ENCODE data around the gene APBA2. TPM values are rescaled to one million over a fixed set of nuclear protein-coding genes. Genes with fewer than 3 reads are reported as not detected.
A peak's percentile ranks its signal among the peaks of the same experiment; 100 is the strongest.

APBA2 gene
- total RNA-seq, 4 donors from 2014 or later, result 1.6 to 8.2 (median 2.5) TPM

DNA sequence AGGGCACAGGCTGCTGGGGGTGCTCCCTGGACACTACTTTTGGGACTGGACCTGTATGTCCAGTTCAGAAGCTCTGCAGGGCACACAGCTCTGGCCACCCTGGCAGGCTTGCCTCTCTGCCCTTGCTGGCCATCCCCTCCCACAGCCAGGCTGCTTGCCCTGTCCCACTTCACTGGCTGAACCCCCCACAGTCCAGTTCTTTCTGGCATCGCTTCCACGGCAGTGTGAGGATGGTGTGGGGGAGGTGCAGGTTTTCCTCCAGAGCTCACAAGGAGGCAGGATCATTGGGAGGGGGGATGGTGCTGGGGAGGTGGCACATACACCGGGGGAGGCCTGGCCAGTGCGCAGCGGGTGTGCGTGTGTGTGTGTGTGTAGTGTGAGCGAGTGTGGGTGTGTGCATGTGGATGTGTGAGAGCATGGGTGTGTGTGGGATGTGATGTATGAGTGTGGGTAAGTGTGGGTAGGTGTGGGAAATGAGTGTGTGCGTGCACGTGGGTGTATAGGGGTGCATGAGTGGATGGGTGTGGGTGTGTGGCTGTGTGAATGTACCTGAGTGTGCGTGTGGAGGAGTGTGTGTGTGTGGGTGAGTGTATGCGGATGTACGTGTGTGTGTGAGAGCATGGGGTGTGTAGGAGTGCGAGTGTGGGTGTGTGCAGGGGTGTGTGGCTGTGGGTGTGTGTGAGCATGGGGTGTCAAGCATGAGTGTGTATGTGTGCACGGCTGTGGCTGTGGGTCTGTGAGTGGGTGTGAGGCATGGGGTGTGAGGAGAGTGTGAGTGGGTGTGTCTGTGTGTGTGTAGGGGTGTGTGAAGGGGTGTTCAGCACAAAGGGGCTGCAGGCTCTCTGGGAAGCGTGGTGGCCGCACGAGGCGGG, 228.7 kb downstream of the APBA2 start:
- DNase-seq, result no peak
- peaks cover 0 to 12% (median 2%) of the 10 kb centered on the region in 4 donors for H3K4me1 ChIP-seq
- 46 to 57% methylated on average over 11 to 18 of the region's 18 CpGs for WGBS, 2 donors (ENCODE audit: low coverage in 1 of 2)
- H3K27ac ChIP-seq, result no peak overlapping the region
- H3K36me3 ChIP-seq, result no peaks in the 10 kb centered on the region
- no peaks in the 10 kb centered on the region for H3K9me3 ChIP-seq
- intact Hi-C loops (cut with DNase I; ENCODE audit: low total_unique reads), result no loop called here
- in situ Hi-C loops (cut with MboI; ENCODE audit: low pct_ligation_motif_present in 1 of 4, low pct_unique_long_range_greater_than_20kb in 1 of 4, low sequenced_read_pairs in 3 of 4), result no loop called here
- TF ChIP-seq, protein P1, sequence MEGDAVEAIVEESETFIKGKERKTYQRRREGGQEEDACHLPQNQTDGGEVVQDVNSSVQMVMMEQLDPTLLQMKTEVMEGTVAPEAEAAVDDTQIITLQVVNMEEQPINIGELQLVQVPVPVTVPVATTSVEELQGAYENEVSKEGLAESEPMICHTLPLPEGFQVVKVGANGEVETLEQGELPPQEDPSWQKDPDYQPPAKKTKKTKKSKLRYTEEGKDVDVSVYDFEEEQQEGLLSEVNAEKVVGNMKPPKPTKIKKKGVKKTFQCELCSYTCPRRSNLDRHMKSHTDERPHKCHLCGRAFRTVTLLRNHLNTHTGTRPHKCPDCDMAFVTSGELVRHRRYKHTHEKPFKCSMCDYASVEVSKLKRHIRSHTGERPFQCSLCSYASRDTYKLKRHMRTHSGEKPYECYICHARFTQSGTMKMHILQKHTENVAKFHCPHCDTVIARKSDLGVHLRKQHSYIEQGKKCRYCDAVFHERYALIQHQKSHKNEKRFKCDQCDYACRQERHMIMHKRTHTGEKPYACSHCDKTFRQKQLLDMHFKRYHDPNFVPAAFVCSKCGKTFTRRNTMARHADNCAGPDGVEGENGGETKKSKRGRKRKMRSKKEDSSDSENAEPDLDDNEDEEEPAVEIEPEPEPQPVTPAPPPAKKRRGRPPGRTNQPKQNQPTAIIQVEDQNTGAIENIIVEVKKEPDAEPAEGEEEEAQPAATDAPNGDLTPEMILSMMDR (IDR thresholded peaks at IDR 0.05), result no peak
- TF ChIP-seq EP300 (IDR thresholded peaks at IDR 0.05; ENCODE audit: low read depth) (no peak), POLR2AphosphoS5 (IDR thresholded peaks at IDR 0.05) (no peak), POLR2A (IDR thresholded peaks at IDR 0.05) (no peak)
- peaks cover 8% of the 10 kb centered on the region for H3K27me3 ChIP-seq
- no peak overlapping the region for H3K4me3 ChIP-seq

DNA sequence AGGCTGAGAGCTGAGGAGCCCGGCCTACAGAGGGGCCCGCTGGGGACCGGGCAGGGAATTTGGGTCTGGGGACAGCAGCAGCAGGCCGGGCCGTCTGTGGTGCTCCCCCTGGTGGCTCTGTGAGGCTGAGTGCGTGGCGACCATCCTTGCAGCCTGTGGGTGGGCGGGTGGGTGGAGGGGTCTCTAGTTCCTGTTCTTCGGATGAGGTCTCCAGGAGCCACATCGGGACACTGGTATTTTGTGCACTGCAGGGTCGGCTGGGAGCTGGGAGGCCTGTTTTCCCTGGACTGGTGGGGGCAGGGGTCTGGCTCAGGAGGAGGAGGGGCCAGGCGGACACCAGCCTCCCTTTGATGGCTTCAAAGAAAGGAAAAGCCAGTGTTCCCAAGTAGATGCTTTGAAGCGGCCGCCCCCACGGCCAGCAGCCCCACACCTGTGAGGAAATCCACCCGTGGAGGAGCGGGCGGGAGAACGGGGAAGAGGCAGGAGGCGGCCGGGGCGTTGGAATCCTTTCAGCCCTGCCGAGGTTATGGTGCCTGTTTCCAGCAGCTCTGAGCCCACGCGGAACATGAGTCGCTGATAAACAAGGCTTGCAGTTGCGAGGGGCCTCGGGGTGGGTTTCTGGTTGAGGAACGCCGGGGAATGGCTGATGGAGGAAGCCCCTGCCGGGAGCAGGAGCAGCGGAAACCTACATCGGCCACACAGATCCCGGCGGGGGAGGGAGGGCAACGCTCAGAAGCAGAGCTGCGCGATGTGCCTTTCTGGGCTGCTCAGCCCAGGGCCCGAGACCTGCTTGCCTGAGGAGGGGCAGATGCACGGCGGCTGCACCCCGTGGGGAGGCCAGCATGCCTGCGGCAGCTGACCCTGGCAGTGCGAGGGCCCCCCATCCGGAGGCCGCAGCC, 229.6 kb downstream of the APBA2 start:
- in situ Hi-C loops (cut with MboI; ENCODE audit: low pct_ligation_motif_present in 1 of 4, low pct_unique_long_range_greater_than_20kb in 1 of 4, low sequenced_read_pairs in 3 of 4) (no loop called here), intact Hi-C loops (cut with DNase I; ENCODE audit: low total_unique reads) (no loop called here)
- WGBS, 2 donors (ENCODE audit: low coverage in 1 of 2), result 0 to 19% methylated on average over 1 to 45 of the region's 46 CpGs
- H3K9me3 ChIP-seq, result no peaks in the 10 kb centered on the region
- peaks cover 8% of the 10 kb centered on the region for H3K27me3 ChIP-seq
- H3K27ac ChIP-seq, result no peak overlapping the region
- peaks cover 0 to 12% (median 2%) of the 10 kb centered on the region in 4 donors for H3K4me1 ChIP-seq
- DNase-seq, result no peak
- peak overlapping the region in 2 of 4 donors; percentile 26 to 30 for H3K4me3 ChIP-seq
- H3K36me3 ChIP-seq, result no peaks in the 10 kb centered on the region
- TF ChIP-seq, protein P1 (IDR thresholded peaks at IDR 0.05), result peak in 2 of 5 experiments; percentile 18 to 23
- TF ChIP-seq POLR2AphosphoS5 (IDR thresholded peaks at IDR 0.05), result no peak

DNA sequence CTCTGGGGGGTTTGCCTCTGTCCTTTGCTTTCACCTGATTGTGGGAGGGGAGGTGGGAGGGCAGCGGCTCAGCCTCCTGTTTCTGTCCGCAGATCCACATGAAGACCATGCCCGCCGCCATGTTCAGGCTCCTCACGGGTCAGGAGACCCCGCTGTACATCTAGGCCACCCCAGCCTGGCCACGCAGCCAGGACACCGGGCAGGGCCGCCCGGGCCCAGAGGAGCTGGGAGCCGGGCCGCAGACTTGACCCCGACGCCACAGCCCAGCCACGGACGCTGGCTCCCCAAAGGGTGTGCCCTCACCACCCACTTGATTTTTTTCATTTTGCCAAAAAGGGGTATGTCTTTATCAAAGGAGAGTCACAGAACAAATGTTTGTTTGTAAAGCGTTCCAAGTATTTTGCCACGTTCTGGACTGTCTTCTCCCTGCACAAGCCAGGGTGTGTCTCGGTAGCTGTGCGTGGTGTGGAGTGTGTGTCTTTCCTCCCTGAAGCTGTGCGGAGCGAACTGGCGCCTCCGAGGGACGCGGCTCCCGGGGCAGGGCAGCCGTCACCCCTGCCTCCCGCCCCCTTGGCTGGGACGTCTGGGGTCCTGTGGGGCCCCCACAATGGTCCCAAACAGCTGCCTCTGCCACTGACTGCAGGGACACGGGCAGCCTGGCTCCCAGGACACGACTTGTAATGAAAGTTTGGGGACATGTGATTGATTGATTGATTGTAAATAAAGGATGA, 231.4 kb downstream of the APBA2 start:
- 90% methylated on average over 32 of the region's 32 CpGs; no CpG with 5 or more reads in 1 of the 2 donors for WGBS, 2 donors (ENCODE audit: low coverage in 1 of 2)
- Histone ChIP-seq H3K9me3 (no peaks in the 10 kb centered on the region), H3K36me3 (no peaks in the 10 kb centered on the region), H3K27me3 (peaks cover 8% of the 10 kb centered on the region), H3K4me3 (no peak overlapping the region), H3K4me1 (peaks cover 0 to 12% (median 2%) of the 10 kb centered on the region in 4 donors), H3K27ac (no peak overlapping the region)
- intact Hi-C loops (cut with DNase I; ENCODE audit: low total_unique reads) (no loop called here), in situ Hi-C loops (cut with MboI; ENCODE audit: low pct_ligation_motif_present in 1 of 4, low pct_unique_long_range_greater_than_20kb in 1 of 4, low sequenced_read_pairs in 3 of 4) (no loop called here)
- TF ChIP-seq POLR2AphosphoS5 (IDR thresholded peaks at IDR 0.05) (no peak), POLR2A (IDR thresholded peaks at IDR 0.05) (no peak), EP300 (IDR thresholded peaks at IDR 0.05; ENCODE audit: low read depth) (no peak)
- TF ChIP-seq, protein P1 (IDR thresholded peaks at IDR 0.05), result no peak
- no peak for DNase-seq

Data from transverse colon (tissue), 4 donors.